ENCODE results near the gene P2RY8.
"Not testable (repeated sequence)": the region's sequence is repeated elsewhere in the genome, so short reads cannot be mapped to it uniquely, and the experiment has no call there.

The P2RY8 gene

DNA sequence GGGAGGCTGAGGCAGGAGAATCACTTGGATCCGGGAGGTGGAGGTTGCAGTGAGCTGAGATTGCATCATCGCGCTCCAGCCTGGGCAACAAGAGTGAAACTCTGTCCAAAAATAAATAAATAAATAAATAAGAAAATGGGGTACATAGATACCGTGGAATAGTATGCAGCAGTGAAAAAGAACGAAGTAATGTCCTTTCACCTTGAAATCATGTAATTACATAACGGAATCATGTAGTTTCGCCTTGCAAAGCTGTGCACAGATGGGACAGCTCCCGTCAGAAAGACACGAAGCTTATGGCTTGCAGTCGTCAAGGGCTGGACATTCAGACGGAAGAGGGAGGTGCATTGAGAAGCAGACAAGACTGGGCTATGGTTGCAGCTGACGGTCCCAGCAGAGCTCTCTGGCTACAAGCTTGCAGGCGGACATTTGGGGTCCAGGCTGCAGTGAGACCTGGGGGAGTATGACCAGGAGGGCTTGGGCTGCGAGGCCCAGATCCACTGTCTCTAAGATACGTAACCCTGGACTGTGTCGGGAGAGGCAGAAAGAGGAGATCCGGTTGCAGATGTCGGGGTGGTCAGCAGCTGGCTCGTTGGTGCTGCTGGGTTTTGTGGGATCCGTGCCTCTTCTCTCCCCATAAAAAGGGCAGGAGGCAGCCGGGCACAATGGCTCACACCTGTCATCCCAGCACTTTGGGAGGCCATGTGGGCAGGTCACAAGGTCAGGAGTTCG lies 6.2 kb upstream of the P2RY8 start:
- DNase-seq = no peak

DNA sequence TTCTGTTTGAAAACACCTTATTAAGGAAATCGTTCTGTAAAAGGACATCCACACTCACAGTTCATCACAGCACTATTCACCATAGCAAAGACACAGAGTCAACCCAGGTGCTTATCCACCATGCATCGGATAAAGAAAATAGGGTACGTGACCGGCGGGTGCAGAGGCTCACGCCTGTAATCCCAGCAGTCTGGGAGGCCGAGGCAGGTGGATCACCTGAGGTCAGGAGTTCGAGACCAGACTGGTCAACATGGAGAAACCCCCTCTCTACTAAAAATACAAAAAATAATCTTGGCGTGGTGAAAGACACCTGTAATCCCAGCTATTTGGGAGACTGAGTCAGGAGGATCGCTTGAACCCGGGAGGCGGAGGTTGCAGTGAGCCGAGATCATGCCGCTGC lies 2.2 kb upstream of the P2RY8 start:
- DNase-seq = not testable (repeated sequence)

DNA sequence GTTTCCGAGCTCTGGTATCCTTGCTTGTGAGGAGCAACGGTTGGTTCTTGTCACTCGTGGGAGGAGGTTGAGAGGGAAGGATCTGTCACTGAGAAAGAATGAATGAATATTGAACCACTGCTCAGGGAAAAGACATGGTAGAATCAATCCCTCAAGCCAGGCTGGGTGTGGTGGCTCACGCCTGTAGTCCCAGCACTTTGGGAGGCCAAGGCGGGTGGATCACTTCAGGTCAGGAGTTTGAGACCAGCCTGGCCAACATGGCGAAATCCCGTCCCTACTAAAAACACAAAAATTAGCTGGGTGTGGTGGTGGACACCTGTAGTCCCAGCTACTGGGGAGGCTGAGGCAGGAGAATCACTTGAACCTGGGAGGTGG lies 718 bp upstream of the P2RY8 start:
- DNase-seq = not testable (repeated sequence)

DNA sequence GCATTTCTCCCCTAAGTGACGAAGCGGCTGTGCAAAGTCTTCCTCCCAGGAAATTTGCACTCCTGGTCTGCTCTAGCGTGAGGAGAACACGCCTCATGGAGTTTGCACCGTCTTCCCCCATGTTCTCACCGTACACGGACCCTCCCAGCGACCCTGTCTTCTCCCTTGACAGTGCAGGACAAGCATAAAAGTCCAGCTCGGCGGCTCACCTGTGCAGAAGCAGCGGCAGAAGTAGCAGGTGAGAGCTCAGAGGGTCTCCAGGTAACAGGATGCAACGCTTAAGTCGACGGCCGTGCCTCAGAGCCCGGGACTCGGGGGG lies 314 bp downstream of the P2RY8 start:
- DNase-seq = no peak

DNA sequence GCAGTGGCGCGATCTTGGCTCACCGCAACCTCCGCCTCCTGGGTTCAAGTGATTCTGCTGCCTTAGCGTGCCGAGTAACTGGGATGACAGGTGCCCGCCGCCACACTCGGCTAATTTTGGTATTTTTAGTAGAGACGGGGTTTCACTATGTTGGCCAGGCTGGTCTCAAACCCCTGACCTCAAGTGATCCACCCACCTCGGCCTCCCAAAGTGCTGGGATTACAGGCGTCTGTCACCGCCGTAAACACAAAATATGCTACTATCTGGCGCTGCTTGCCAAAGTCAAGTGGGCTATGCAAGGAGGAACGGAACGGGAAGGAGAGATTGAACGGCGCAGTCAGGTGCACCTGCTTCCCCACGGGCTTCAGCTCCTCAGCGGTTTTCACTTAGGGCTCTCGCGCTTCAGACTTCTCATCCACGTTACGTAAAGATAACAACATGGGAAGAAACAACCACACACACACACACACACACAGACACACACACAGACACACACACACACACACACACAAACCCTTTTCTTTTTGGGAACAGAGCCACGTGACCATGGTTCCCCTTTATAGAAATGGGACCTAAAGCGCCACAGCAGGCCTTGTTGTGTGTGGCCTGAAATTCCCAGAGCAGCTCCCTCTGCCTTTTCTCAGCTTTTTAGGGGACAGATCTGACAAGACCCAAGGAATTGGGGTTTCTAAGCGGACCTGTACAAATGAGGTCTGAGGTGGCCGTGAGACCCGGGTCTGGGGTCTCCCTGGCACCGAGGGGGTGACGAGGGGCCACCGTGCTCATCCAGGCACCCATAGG lies 1.5 kb downstream of the P2RY8 start:
- no peak for DNase-seq

DNA sequence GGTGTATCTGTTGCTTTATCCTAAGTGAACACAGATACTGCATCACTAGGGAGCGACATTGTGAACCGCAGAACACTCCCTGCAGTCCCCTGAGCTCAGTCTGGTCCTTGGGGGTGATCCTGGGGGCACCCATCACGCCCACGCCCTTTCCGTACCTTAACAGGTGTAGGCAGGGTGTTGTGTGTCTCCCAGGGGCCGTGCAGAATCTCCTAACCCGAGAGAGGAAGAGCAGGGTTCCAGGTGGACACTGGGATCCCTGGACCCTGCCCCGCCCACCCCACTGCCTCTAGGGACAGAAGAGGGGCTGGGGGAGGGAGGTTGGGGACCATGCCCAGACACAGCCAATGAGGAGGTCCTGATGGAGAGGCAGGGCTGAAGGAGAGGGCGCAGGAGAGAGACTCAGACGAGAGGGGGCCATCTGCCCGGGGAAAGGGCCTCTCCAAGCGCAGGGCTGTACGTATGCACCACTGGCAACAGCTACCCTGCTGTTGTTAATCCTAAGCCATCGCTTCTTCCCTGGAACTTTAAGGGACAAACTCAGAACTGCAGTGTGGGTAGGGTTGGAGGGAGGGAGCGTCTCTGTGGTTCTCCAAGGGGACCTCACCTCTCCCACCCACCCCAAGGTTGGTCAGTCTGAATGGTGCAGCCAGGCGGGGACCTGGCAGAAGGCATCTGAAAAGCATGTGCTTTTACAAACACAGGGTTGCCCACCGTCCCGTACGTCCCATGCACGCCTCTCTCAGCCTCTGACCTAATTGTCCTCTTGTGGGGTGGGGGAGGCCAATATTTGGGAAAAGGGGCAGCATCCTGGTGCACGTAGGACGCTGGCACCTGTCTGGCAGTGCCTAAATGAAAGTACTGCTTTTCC lies 2.5 kb downstream of the P2RY8 start:
- no peak for DNase-seq

DNA sequence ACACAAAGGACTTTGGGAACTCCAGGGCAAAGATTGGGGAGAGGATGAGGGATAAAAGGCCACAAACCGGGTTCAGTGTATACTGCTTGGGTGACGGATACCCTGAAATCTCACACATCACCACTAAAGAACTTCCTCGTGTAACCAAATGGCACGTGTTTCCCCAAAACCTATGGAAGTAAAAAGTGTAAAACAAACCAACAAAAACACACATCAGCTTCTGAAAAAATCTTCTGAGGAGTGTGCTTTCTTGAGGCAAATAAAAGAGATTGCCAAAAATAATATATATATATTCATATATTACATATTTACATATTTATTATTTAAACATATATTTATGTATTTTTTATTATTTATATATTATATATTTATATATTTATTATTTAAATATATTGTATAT lies 3.9 kb downstream of the P2RY8 start:
- no peak for DNase-seq

GRCh38 chrX:1531096-1531890 lies 5.7 kb downstream of the P2RY8 start:
- no peak for DNase-seq

- DNase-seq = no peak
These were observed 7.2 kb downstream of the P2RY8 start for GRCh38 chrX:1529756-1530155.

- no peak for DNase-seq
These were observed 7.7 kb downstream of the P2RY8 start for GRCh38 chrX:1529328-1529727.

DNA sequence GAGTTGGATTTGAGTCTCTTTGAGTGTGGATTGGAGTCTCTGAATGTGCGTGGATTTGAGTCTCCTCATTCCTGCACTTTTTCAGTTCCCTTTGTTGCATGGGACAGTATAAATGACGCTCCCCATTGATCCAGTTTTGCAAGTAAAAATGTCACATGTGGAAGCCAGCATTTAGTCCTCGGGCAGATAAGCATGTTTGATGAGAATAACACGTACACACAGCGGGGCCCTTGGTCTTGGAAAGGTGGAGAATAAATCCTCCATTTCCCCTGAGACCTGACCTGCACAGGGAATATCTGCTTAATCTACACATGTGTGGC lies 8.1 kb downstream of the P2RY8 start:
- DNase-seq = no peak

DNA sequence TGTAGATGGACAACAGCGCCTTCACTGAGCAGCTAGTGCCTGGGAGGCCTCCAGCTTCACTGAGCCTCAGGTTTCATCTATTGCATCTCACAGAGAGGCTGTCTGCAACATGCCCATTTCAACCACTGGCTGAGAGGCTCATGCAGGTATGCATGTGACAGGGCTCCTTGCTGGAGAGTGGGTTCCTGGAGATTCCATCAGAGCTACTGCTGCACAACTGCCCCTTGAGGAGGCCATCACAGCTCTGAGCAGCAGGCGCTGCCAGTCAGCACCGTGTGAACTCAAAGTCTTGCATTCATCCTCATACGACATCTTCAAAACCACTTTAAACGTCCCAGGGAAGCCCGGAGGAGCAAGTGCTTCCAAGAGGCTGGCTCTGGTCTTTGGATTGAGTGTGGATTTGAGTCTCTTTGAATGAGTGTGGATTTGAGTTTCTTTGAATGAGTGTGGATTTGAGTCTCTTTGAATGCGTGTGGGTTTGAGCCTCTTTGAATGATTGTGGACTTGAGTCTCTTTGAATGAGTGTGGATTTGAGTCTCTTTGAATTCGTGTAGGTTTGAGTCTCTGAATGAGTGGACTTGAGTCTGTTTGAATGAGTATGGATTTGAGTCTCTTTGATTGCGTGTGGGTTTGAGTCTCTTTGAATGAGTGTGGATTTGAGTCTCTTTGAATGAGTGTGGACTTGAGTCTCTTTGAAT lies 8.7 kb downstream of the P2RY8 start:
- no peak for DNase-seq

- no peak for DNase-seq
These were observed 9.5 kb downstream of the P2RY8 start for GRCh38 chrX:1527457-1527856.

DNA sequence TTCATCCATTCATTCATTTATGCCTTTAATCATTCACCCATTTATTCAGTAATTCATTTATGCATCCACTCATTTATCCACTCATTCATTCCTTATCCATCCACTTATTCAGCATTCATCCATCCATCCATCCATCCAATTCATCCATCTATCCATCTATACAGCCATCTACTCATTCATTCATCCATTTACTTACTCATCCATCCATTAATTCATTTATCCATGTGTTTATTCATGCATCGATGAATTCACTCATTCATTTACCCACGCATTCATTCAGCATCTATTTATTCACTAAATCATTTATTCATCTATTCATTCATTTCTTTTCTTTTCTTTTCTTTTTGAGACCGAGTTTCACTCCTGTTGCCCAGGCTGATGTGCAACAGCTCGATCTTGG lies 10.4 kb downstream of the P2RY8 start:
- no peak for DNase-seq

DNA sequence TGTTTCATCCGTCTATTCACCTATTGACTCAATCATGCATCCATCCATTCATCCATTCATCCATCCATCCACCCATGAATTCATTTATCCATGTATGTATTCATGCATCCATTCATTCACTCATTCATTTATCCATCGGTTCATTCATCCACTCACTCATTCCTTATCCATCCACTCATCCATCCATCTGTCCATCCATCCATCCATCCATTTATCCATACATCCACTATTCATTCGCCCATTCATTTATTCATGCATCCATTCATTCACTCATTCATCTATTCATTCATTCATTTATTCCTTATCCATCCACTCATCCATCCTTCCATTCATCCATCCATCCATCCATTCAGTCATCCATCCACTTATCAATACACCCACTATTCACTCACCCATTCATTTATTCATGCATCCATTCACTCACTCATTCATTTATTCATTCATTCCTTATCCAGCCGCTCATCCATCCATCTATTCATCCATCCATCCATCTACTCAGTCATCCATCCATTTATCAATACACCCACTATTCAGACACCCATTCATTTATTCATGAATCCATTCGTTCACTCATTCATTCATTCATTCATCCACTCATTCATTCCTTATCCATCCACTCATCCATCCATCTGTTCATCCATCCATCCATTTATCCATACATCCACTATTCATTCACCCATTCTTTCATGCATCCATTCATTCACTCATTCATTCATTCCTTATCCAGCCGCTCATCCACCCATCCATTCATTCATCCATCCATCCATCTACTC lies 11.2 kb downstream of the P2RY8 start:
- DNase-seq = no peak

- DNase-seq = no peak
These were observed 12.0 kb downstream of the P2RY8 start for GRCh38 chrX:1524874-1525582.

GRCh38 chrX:1522905-1523304 lies 14.1 kb downstream of the P2RY8 start:
- DNase-seq = not testable (repeated sequence)

GRCh38 chrX:1521459-1521956 lies 15.5 kb downstream of the P2RY8 start:
- DNase-seq = no peak

- no peak for DNase-seq
These were observed 16.6 kb downstream of the P2RY8 start for GRCh38 chrX:1520350-1520749.

GRCh38 chrX:1519022-1519497 lies 17.9 kb downstream of the P2RY8 start:
- DNase-seq = no peak

GRCh38 chrX:1518512-1518911 lies 18.5 kb downstream of the P2RY8 start:
- no peak for DNase-seq

Measured in cortex of kidney (tissue), 1 donor.